ENCODE data around the gene MEGF6.

GRCh38 chr1:3455670-3456448 is 155.4 kb downstream of the MEGF6 start:
- TF ChIP-seq CTCF (IDR thresholded peaks at IDR 0.05) (no peak), POLR2A (IDR thresholded peaks at IDR 0.05) (no peak)

Data from uterus (tissue), 2 donors.